Stimulated activated CD8-positive, alpha-beta memory T cell treated with anti-CD3 and anti-CD28 coated beads, Interleukin-12 subunit alpha, Interleukin-12 subunit beta, amount 100 ng/mL, for 1 hour (primary cell): ENCODE data around the gene CD48.
"Not testable (repeated sequence)": the region's sequence is repeated elsewhere in the genome, so short reads cannot be mapped to it uniquely, and the experiment has no call there.

Experiments used
- DNase-seq: peaks from one replicate; pipeline ENCODE4 v3.0.0-alpha.2; 2020; ENCODE audit warnings: low read depth

The CD48 gene

GRCh38 chr1:160741612-160742348 is 30.2 kb upstream of the CD48 start:
- DNase-seq, result no peak

- DNase-seq, result no peak
These were observed 29.5 kb upstream of the CD48 start for GRCh38 chr1:160741092-160741501.

- DNase-seq, result no peak
These were observed 28.6 kb upstream of the CD48 start for GRCh38 chr1:160740133-160740688.

- DNase-seq, result no peak
These were observed 27.5 kb upstream of the CD48 start, which contains the start of gene SLAMF7 for GRCh38 chr1:160739098-160739511. Gene SLAMF7 (plus strand): TSS chr1:160739247. CDS start chr1:160739302, 55 bp downstream.

GRCh38 chr1:160738271-160738670 is 26.6 kb upstream of the CD48 start:
- no peak for DNase-seq

- DNase-seq, result no peak
These were observed 22.7 kb upstream of the CD48 start for GRCh38 chr1:160734301-160734700.

- no peak for DNase-seq
These were observed 22.3 kb upstream of the CD48 start for GRCh38 chr1:160733898-160734297.

GRCh38 chr1:160731990-160732389 is 20.4 kb upstream of the CD48 start:
- DNase-seq, result no peak

GRCh38 chr1:160731564-160731963 is 19.9 kb upstream of the CD48 start:
- not testable (repeated sequence) for DNase-seq

- DNase-seq, result no peak
These were observed 15.7 kb upstream of the CD48 start for GRCh38 chr1:160727316-160727640.

- DNase-seq, result peak; percentile 53
These were observed 15.1 kb upstream of the CD48 start for GRCh38 chr1:160726498-160727315.

- DNase-seq, result no peak
These were observed 14.5 kb upstream of the CD48 start for GRCh38 chr1:160726114-160726497.

GRCh38 chr1:160724465-160725242 is 13.0 kb upstream of the CD48 start:
- DNase-seq, result no peak

GRCh38 chr1:160723332-160723731 is 11.7 kb upstream of the CD48 start:
- DNase-seq, result no peak

GRCh38 chr1:160722726-160723125 is 11.1 kb upstream of the CD48 start:
- no peak for DNase-seq

- no peak for DNase-seq
These were observed 9.9 kb upstream of the CD48 start for GRCh38 chr1:160721473-160721872.

- no peak for DNase-seq
These were observed 8.9 kb upstream of the CD48 start for GRCh38 chr1:160720356-160721085.

GRCh38 chr1:160718210-160718609 is 6.6 kb upstream of the CD48 start:
- DNase-seq, result no peak

- DNase-seq, result no peak
These were observed 5.7 kb upstream of the CD48 start for GRCh38 chr1:160717306-160717705.

GRCh38 chr1:160716013-160716412 is 4.4 kb upstream of the CD48 start:
- no peak for DNase-seq

- not testable (repeated sequence) for DNase-seq
These were observed 2.5 kb upstream of the CD48 start for GRCh38 chr1:160714034-160714648.
